K562 (cell line): Measurements from ENCODE around the gene SUMF2. TPM values are rescaled to one million over a fixed set of nuclear protein-coding genes. Genes with fewer than 3 reads are reported as not detected.
A peak's percentile ranks its signal among the peaks of the same experiment; 100 is the strongest.

ENCODE experiments used
- ATF7 ChIP-seq: fragments of 450-650 bp; IDR thresholded peaks from 2 replicates; pipeline ENCODE4 v1.7.1; 2014; ENCODE audit warnings: mild to moderate bottlenecking, moderate library complexity
- EZH2 ChIP-seq: IDR thresholded peaks from 2 replicates; pipeline ENCODE4 v1.6.1; 2012; ENCODE audit warnings: low read depth, mild to moderate bottlenecking, inconsistent platforms, low read length, borderline replicate concordance
- FOXK1 ChIP-seq: sonication (generic); formaldehyde crosslinking; IDR thresholded peaks from 2 replicates; pipeline ENCODE4 v1.8.0; 2022; ENCODE audit warnings: missing genetic modification reagents, mild to moderate bottlenecking, borderline replicate concordance
- HDAC1 ChIP-seq, 2 experiments: fragments of 450-650 bp; IDR thresholded peaks; 2 replicates each; pipeline ENCODE4 v1.6.1; 2016 to 2017; ENCODE audit warnings: inconsistent platforms in 1 of 2, mild to moderate bottlenecking in 1 of 2, moderate library complexity in 1 of 2
- HNRNPUL1 ChIP-seq: fragments of 200-400 bp; formaldehyde crosslinking; IDR thresholded peaks from 2 replicates; pipeline ENCODE4 v1.6.1; 2017; ENCODE audit warnings: low read length
- ILK ChIP-seq: fragments of 450-650 bp; IDR thresholded peaks from 2 replicates; pipeline ENCODE4 v1.6.1; 2016; ENCODE audit warnings: missing genetic modification characterization, low read depth, mild to moderate bottlenecking, missing compliant biosample characterization, moderate library complexity, borderline replicate concordance
- MXI1 ChIP-seq: IDR thresholded peaks from 2 replicates; pipeline ENCODE4 v1.6.1; 2011; ENCODE audit warnings: low read depth, mild to moderate bottlenecking, improper control_type of control experiment, low read length
- PHB ChIP-seq: fragments of 250-450 bp; sonication (Bioruptor Pico); IDR thresholded peaks from 2 replicates; pipeline ENCODE4 v1.5.0; 2021
- PURB ChIP-seq: sonication (generic); formaldehyde crosslinking; IDR thresholded peaks from 2 replicates; pipeline ENCODE4 v1.9.0; 2021; ENCODE audit warnings: low read depth, mild to moderate bottlenecking, missing genetic modification reagents
- ZC3H4 ChIP-seq: sonication (generic); formaldehyde crosslinking; IDR thresholded peaks from 2 replicates; pipeline ENCODE4 v1.9.0; 2021; ENCODE audit warnings: missing genetic modification reagents, borderline replicate concordance
- ZKSCAN3 ChIP-seq: fragments of 250-450 bp; sonication (Bioruptor Pico); IDR thresholded peaks from 2 replicates; pipeline ENCODE4 v1.4.0; 2020
- ZNF174 ChIP-seq: fragments of 250-450 bp; sonication (Bioruptor Pico); IDR thresholded peaks from 2 replicates; pipeline ENCODE4 v1.4.0; 2020; ENCODE audit warnings: mild to moderate bottlenecking
- ZNF551 ChIP-seq: fragments of 250-450 bp; sonication (Bioruptor Pico); IDR thresholded peaks from 2 replicates; pipeline ENCODE4 v1.5.0; 2021; ENCODE audit warnings: mild to moderate bottlenecking, moderate library complexity
- polyA plus RNA-seq, 8 experiments: library from polyadenylated mRNA; depleted of rRNA in 4 of 8; stranded (reverse) in 5 of 8; unstranded in 3 of 8; fragments of >200 nt; fragmentation: Nextera tagmentation in 2 of 8; fragmentation: Illumina TruSeq in 1 of 8; extraction: Ambion mirVana in 2 of 8; extraction: Trizol in 1 of 8; gene quantifications; 2 replicates each; pipeline versions ENCODE4 v1.2.1 to v1.2.3, GENCODE V29; 2011 to 2014; ENCODE audit warnings: inconsistent platforms in 1 of 8, missing spikeins in 1 of 8
- total RNA-seq, 7 experiments: library from RNA; depleted of rRNA in 6 of 7; stranded (reverse); fragments of >200 nt in 6 of 7; fragmentation: Illumina TruSeq in 2 of 7; extraction: Trizol in 2 of 7; gene quantifications; 2 replicates each; pipeline versions ENCODE4 v1.2.1 to v1.2.3, GENCODE V29; 2011 to 2021; ENCODE audit warnings: low replicate concordance in 1 of 7
- TF ChIP-seq, protein P1 (sequence below): sonication (generic); formaldehyde crosslinking; IDR thresholded peaks from 2 replicates; pipeline ENCODE4 v1.8.0; 2023; ENCODE audit warnings: mild to moderate bottlenecking, missing genetic modification reagents
- TF ChIP-seq, protein P2 (sequence below): sonication (generic); formaldehyde crosslinking; IDR thresholded peaks from 2 replicates; pipeline ENCODE4 v1.8.0; 2022; ENCODE audit warnings: missing genetic modification reagents, mild to moderate bottlenecking, moderate library complexity, borderline replicate concordance
- TF ChIP-seq, protein P3 (sequence below), 2 experiments: fragments of 200-800 bp in 1 of 2; sonication (Bioruptor generic) in 1 of 2; sonication (generic) in 1 of 2; formaldehyde crosslinking in 1 of 2; IDR thresholded peaks in 1 of 2; conservative IDR thresholded peaks in 1 of 2; 2 replicates each; pipeline versions ENCODE4 v1.5.0 to v1.6.1; 2016 to 2020; ENCODE audit warnings: missing compliant biosample characterization in 1 of 2, missing genetic modification characterization in 1 of 2, missing genetic modification reagents in 1 of 2
- TF ChIP-seq, protein P4 (sequence below): IDR thresholded peaks from 2 replicates; pipeline ENCODE4 v1.6.1; 2011; ENCODE audit not compliant: insufficient read length; ENCODE audit errors: extremely low read depth
- TF ChIP-seq, protein P5 (sequence below): fragments of 450-650 bp; formaldehyde crosslinking; conservative IDR thresholded peaks from 2 replicates; pipeline ENCODE4 v1.4.0; 2022; ENCODE audit warnings: mild to moderate bottlenecking, missing genetic modification characterization

The SUMF2 gene
- total and polyA plus RNA-seq, 9 of the 15 experiments (the other 6 are each of a cell fraction or from before 2014, with no cell fraction given): 39.0 to 113 (median 67.7) TPM

DNA sequence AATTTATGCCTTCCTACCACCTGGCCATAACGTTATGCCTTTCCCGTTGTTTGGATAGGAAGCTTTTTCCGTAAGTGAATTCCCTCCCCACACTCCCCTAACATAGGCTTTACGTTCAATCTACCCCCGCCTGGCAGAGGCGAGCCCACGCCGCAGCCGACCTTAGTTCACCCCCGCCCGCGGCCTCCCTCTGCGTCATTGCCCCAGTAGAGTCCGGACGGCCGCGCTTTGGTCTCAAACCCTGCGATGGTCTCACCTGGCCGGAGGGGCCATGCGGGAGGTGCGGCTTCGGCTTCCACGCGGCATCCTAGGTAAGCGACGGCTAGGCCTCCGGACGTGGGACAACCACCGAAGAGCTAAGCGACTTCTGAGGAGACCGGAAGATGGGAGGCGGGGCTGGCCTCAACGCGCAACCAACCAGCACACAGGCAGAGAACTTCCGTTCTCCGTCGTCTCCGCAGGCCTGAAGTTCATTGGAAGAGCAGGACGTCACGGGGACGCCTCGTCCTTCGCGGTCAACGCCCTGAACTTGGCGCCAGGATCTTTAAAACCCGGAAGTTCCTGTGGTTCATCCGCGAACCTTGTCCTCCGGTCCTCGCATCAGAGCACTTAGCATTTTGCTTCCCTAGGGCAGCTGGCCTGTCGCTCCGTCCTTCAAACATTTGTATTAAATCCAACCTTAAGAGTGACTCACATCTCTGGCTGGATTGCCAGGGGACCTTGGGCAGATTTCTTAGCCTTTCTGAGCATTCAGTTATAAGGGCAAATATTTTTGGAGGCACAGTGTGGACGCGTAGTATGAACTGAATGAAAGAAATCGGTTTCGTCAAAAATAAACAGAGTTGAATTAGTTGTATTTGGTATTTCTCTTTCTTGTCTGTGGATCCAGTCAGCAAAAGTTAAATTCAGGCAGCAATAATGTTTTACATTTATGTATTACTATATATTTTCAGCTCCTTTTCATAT is 42.3 kb downstream of the SUMF2 start, which contains the start of gene CHCHD2 (continued):
- TF ChIP-seq, protein P1, sequence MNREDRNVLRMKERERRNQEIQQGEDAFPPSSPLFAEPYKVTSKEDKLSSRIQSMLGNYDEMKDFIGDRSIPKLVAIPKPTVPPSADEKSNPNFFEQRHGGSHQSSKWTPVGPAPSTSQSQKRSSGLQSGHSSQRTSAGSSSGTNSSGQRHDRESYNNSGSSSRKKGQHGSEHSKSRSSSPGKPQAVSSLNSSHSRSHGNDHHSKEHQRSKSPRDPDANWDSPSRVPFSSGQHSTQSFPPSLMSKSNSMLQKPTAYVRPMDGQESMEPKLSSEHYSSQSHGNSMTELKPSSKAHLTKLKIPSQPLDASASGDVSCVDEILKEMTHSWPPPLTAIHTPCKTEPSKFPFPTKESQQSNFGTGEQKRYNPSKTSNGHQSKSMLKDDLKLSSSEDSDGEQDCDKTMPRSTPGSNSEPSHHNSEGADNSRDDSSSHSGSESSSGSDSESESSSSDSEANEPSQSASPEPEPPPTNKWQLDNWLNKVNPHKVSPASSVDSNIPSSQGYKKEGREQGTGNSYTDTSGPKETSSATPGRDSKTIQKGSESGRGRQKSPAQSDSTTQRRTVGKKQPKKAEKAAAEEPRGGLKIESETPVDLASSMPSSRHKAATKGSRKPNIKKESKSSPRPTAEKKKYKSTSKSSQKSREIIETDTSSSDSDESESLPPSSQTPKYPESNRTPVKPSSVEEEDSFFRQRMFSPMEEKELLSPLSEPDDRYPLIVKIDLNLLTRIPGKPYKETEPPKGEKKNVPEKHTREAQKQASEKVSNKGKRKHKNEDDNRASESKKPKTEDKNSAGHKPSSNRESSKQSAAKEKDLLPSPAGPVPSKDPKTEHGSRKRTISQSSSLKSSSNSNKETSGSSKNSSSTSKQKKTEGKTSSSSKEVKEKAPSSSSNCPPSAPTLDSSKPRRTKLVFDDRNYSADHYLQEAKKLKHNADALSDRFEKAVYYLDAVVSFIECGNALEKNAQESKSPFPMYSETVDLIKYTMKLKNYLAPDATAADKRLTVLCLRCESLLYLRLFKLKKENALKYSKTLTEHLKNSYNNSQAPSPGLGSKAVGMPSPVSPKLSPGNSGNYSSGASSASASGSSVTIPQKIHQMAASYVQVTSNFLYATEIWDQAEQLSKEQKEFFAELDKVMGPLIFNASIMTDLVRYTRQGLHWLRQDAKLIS (CRISPR knock-in tag): peak; percentile 42; the same call in 1 of the 2 replicates
- TF ChIP-seq, protein P2, sequence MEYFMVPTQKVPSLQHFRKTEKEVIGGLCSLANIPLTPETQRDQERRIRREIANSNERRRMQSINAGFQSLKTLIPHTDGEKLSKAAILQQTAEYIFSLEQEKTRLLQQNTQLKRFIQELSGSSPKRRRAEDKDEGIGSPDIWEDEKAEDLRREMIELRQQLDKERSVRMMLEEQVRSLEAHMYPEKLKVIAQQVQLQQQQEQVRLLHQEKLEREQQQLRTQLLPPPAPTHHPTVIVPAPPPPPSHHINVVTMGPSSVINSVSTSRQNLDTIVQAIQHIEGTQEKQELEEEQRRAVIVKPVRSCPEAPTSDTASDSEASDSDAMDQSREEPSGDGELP (CRISPR knock-in tag): peak; percentile 79
- TF ChIP-seq ZC3H4 (CRISPR knock-in tag) (no peak), PHB (no peak; the same call in 1 of the 2 replicates), PURB (no peak), ZKSCAN3 (CRISPR knock-in tag) (no peak), ILK (tag) (no peak), HNRNPUL1 (no peak), ZNF174 (CRISPR knock-in tag) (no peak), HDAC1 (IDR thresholded peaks at IDR 0.05) (peak in 1 of 2 experiments; percentile 91; a peak in 2 of 4 replicates), FOXK1 (CRISPR knock-in tag) (0 out of 2 replicates have a peak, but pooled peaks have one; percentile 73), ZNF551 (CRISPR knock-in tag) (no peak), MXI1 (no peak), ATF7 (peak; percentile 58), EZH2 (no peak)
- TF ChIP-seq, protein P3, sequence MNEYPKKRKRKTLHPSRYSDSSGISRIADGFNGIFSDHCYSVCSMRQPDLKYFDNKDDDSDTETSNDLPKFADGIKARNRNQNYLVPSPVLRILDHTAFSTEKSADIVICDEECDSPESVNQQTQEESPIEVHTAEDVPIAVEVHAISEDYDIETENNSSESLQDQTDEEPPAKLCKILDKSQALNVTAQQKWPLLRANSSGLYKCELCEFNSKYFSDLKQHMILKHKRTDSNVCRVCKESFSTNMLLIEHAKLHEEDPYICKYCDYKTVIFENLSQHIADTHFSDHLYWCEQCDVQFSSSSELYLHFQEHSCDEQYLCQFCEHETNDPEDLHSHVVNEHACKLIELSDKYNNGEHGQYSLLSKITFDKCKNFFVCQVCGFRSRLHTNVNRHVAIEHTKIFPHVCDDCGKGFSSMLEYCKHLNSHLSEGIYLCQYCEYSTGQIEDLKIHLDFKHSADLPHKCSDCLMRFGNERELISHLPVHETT (CRISPR knock-in tag; conservative IDR thresholded peaks at IDR 0.05 in 1 of 2, IDR thresholded peaks at IDR 0.05 in 1 of 2): 0 out of 4 replicates have a peak, but pooled peaks of 1 of the 2 experiments have one; percentile 4
- TF ChIP-seq, protein P4, sequence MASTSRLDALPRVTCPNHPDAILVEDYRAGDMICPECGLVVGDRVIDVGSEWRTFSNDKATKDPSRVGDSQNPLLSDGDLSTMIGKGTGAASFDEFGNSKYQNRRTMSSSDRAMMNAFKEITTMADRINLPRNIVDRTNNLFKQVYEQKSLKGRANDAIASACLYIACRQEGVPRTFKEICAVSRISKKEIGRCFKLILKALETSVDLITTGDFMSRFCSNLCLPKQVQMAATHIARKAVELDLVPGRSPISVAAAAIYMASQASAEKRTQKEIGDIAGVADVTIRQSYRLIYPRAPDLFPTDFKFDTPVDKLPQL: peak; percentile 56
- TF ChIP-seq, protein P5, sequence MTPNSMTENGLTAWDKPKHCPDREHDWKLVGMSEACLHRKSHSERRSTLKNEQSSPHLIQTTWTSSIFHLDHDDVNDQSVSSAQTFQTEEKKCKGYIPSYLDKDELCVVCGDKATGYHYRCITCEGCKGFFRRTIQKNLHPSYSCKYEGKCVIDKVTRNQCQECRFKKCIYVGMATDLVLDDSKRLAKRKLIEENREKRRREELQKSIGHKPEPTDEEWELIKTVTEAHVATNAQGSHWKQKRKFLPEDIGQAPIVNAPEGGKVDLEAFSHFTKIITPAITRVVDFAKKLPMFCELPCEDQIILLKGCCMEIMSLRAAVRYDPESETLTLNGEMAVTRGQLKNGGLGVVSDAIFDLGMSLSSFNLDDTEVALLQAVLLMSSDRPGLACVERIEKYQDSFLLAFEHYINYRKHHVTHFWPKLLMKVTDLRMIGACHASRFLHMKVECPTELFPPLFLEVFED: no peak
